Right lobe of liver (tissue), 6 donors: Measurements from ENCODE around the gene CAND2. TPM values are rescaled to one million over a fixed set of nuclear protein-coding genes. Genes with fewer than 3 reads are reported as not detected.

Experiments used
- ATAC-seq, 4 donors: fragments of 200-7000 bp; cut with Tn5 transposase; one replicate each; pipeline ENCODE4 v1.9.1; 2020; ENCODE audit warnings: mild to moderate bottlenecking in 4 of 4, moderate library complexity in 4 of 4
- DNase-seq, 3 donors: peaks; one replicate each; pipeline ENCODE4 v3.0.0-alpha.2; 2020
- H3K27ac ChIP-seq, 3 donors: fragments of 200-600 bp; one replicate each; pipeline ENCODE4 v1.8.0; 2022
- H3K27me3 ChIP-seq, 2 donors: fragments of 200-600 bp; one replicate each; pipeline ENCODE4 v1.8.0; 2022
- H3K36me3 ChIP-seq, 4 donors: fragments of 200-600 bp; sonication (generic) in 1 of 4; one replicate each; pipeline versions ENCODE4 v1.5.1 to v1.8.0; 2017 to 2022; ENCODE audit warnings: control low read depth in 1 of 4
- H3K4me1 ChIP-seq, 4 donors: fragments of 200-600 bp; sonication (generic) in 1 of 4; one replicate each; pipeline versions ENCODE4 v1.5.1 to v1.8.0; 2017 to 2022; ENCODE audit warnings: control low read depth in 1 of 4
- H3K4me3 ChIP-seq, 3 donors: fragments of 200-600 bp; one replicate each; pipeline ENCODE4 v1.8.0; 2022
- H3K9me3 ChIP-seq, 4 donors: fragments of 200-600 bp; sonication (generic) in 1 of 4; one replicate each; pipeline versions ENCODE4 v1.5.1 to v1.8.0; 2017 to 2022; ENCODE audit warnings: control low read depth in 1 of 4
- CTCF ChIP-seq, 4 donors: fragments of 200-600 bp in 3 of 4; fragments of 450-650 bp in 1 of 4; IDR thresholded peaks; one replicate each; pipeline versions ENCODE4 v1.5.1 to v1.8.0; 2016 to 2022; ENCODE audit warnings: antibody characterized with exemption in 4 of 4, mild to moderate bottlenecking in 2 of 4
- POLR2A ChIP-seq: fragments of 450-650 bp; IDR thresholded peaks from one replicate; pipeline ENCODE4 v1.6.1; 2017; ENCODE audit warnings: antibody characterized with exemption, mild to moderate bottlenecking
- WGBS: methylation state at CpG from one replicate; pipeline ENCODE4 v1.1.6; 2018; ENCODE audit warnings: low coverage, low lambda C conversion rate; ENCODE audit not compliant: insufficient coverage; ENCODE audit errors: missing lambda C conversion rate; 5-methylcytosine and 5-hydroxymethylcytosine counted together
- intact Hi-C, 2 donors: fragments of 100-400 bp; cut with DNase I; formaldehyde crosslinking; loops; one replicate each; pipeline versions ENCODE4 v1.11.2 to v1.14.1; 2022
- small RNA-seq, 2 experiments: library from RNA; depleted of rRNA; stranded (forward); fragments of <200 nt; gene quantifications; one replicate each; pipeline ENCODE3, GENCODE V24; 2016
- total RNA-seq, 6 experiments: library from RNA; depleted of rRNA in 2 of 6; stranded (reverse); fragments of >200 nt in 2 of 6; fragmentation: NEBNext Ultra II Directional in 3 of 6; extraction: Animal tissue kit (Norgen Biotek cat#: 25700) in 3 of 6; gene quantifications; one replicate each; pipeline versions ENCODE4 v1.1.0 to v1.2.4, GENCODE V29; 2016 to 2023
- donor health status: DM: no; HTN: yes; CAD: no.
- donor health status: DM: no; HTN: no; CAD: no.
- donor health status: DM: no; HTN: no; CAD: no.
- donor health status: DM: no; HTN: yes; CAD: no.
- donor health status: DM: no; HTN: yes; CAD: no.

CAND2 gene
- total RNA-seq, 6 experiments from 2014 or later: 0.61 to 4.4 (median 0.77) TPM

- H3K27me3 ChIP-seq: no peaks in the 10 kb centered on the region
- intact Hi-C loops: no loop called here
- H3K36me3 ChIP-seq: no peaks in the 10 kb centered on the region
- no peak for ATAC-seq
- no peak for DNase-seq
- H3K4me1 ChIP-seq: no peaks in the 10 kb centered on the region
- no peak overlapping the region for H3K4me3 ChIP-seq
- no peak for TF ChIP-seq CTCF (IDR thresholded peaks at IDR 0.05)
- TF ChIP-seq POLR2A: no peak
- no peaks in the 10 kb centered on the region for H3K9me3 ChIP-seq
- WGBS: 97% methylated on average over 17 of the region's 62 CpGs
- H3K27ac ChIP-seq: no peak overlapping the region
These were observed 86.1 kb downstream of the CAND2 start for GRCh38 chr3:12882336-12883310.

- Histone ChIP-seq H3K27ac (no peak overlapping the region), H3K36me3 (no peaks in the 10 kb centered on the region), H3K27me3 (no peaks in the 10 kb centered on the region), H3K4me1 (no peaks in the 10 kb centered on the region), H3K4me3 (no peak overlapping the region), H3K9me3 (no peaks in the 10 kb centered on the region)
- WGBS: 75% methylated on average over 4 of the region's 15 CpGs
- DNase-seq: no peak
- ATAC-seq: peak in 2 of 4 donors; percentile 29 to 35
- TF ChIP-seq CTCF (IDR thresholded peaks at IDR 0.05) (no peak), POLR2A (no peak)
- intact Hi-C loops: no loop called here
These were observed 87.8 kb downstream of the CAND2 start for GRCh38 chr3:12884186-12884680.

Small RNA genes within 50 kb of the gene (small RNA-seq; reads per million reads assigned to genes)
- gene AC034198.1: 0 reads per million in 2 experiments

Other genes with a start within 250 kb of the CAND2 start
- 10 to 100 TPM in 4 of 6 experiments, 1 to 10 TPM in 2; 8.8 to 12.8 (median 10.9) TPM for gene MKRN2, start 239.6 kb upstream of the CAND2 start, total RNA-seq
- gene RAF1, start 132.6 kb upstream of the CAND2 start, total RNA-seq: 10 to 100 TPM; 55.7 to 72.8 (median 60.4) TPM
- gene TMEM40, start 37.4 kb upstream of the CAND2 start, total RNA-seq: 1 to 10 TPM in 1 of 6 experiments, under 1 TPM in 2, not detected in 3; 0.35 to 1.1 (median 0.51) TPM
- 100 to 1,000 TPM; 322 to 555 (median 472) TPM for gene RPL32, start 44.9 kb downstream of the CAND2 start, total RNA-seq